Neural cell (in vitro differentiated cells): ENCODE results near the gene PRSS2.

ENCODE experiments used
- RAD21 ChIP-seq: fragments of 450-650 bp; conservative IDR thresholded peaks from 2 replicates; pipeline ENCODE4 v1.6.1; 2014; ENCODE audit warnings: antibody characterized with exemption, mild to moderate bottlenecking, moderate library complexity
- SMC3 ChIP-seq: fragments of 450-650 bp; conservative IDR thresholded peaks from 2 replicates; pipeline ENCODE4 v1.6.1; 2014; ENCODE audit warnings: antibody characterized with exemption, mild to moderate bottlenecking, moderate library complexity; ENCODE audit not compliant: poor library complexity
- TF ChIP-seq, protein P1 (sequence below): fragments of 450-650 bp; IDR thresholded peaks from 2 replicates; pipeline ENCODE4 v1.5.1; 2014; ENCODE audit warnings: antibody characterized with exemption, mild to moderate bottlenecking, moderate library complexity; ENCODE audit not compliant: poor library complexity, severe bottlenecking

DNA sequence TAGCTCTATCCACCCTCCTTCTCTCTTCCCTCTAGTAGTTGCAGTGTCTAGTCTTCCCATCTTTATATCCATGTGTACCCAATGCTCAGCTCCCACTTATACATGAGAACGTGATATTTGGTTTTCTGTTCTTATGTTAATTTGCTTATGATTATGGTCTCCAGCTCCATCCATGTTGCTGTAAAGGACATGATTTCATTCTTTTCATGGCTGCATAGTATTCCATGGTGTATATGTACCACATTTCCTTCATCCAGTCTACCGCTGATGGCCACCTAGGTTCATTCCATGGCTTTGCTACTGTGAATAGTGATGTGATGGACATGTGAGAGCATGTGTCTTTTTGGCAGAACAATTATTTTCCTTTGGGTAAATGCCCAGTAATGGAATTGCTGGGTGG, 6.5 kb downstream of the PRSS2 start:
- TF ChIP-seq, protein P1, sequence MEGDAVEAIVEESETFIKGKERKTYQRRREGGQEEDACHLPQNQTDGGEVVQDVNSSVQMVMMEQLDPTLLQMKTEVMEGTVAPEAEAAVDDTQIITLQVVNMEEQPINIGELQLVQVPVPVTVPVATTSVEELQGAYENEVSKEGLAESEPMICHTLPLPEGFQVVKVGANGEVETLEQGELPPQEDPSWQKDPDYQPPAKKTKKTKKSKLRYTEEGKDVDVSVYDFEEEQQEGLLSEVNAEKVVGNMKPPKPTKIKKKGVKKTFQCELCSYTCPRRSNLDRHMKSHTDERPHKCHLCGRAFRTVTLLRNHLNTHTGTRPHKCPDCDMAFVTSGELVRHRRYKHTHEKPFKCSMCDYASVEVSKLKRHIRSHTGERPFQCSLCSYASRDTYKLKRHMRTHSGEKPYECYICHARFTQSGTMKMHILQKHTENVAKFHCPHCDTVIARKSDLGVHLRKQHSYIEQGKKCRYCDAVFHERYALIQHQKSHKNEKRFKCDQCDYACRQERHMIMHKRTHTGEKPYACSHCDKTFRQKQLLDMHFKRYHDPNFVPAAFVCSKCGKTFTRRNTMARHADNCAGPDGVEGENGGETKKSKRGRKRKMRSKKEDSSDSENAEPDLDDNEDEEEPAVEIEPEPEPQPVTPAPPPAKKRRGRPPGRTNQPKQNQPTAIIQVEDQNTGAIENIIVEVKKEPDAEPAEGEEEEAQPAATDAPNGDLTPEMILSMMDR, result no peak
- TF ChIP-seq SMC3 (no peak), RAD21 (no peak)
